Inferior parietal cortex (tissue), 1 donor: Measurements from ENCODE around the gene EPHA4.
"Not testable (repeated sequence)": the region's sequence is repeated elsewhere in the genome, so short reads cannot be mapped to it uniquely, and the experiment has no call there.

ENCODE experiments used
- DNase-seq: peaks from one replicate; pipeline ENCODE4 v3.0.0-alpha.2; 2016; ENCODE audit errors: extremely low spot score

EPHA4 gene

DNA sequence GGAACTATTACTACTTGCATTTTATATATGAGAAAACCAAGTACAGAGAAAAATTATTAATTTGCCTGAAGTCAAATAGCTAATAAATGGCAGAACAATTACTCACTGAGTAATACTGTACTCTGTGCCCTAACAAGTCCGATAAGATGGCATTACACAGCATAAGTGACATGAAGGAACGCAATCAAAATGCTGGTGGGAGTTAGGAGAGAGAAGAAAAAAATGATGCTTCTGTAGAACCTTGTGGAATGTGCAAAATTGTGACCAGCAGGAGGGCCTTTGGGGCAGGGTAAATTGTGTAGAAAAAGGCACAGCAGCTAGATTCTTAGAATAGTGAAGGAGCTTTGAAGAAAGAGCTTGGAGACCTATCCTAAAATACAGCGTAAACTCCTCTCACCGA, 32.9 kb downstream of the EPHA4 start:
- no peak for DNase-seq

DNA sequence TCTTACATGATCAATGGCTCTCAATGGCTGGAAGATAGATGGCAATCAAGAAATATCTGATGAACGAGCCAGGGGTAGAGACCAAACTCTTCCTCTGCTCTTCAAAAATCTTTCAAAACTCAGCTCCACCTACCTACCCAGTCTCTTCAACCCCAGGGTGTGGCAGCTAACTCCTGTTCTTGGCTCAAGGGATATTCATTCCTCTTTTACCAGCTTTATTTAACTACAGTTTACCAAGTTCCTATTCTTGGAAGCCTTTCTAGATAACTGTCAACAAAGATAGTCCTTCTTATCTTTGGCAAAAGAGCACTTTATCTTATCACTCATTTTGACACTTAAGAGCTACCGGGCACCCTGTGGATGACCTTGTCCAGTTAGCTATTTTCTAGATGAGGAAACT, 36.3 kb downstream of the EPHA4 start:
- DNase-seq: no peak

DNA sequence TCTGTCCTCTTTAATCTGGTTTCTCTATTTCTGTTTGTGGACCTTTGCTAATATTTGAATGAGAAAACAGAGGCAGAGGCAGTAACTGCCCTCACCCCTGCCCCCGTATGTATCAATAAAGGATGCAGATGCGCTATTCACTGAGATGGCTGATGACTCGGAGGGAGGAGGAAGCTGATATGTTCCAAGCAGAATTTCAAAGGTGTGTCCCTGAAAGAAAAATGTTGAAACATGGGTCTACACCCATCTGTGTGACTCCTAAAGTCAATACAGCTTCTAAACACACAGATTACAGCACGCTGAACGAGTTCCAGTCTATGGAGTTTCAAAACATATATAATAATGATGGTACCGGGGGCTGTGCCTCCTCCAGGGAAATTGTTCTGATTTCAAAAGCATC, 38.8 kb downstream of the EPHA4 start:
- no peak for DNase-seq

DNA sequence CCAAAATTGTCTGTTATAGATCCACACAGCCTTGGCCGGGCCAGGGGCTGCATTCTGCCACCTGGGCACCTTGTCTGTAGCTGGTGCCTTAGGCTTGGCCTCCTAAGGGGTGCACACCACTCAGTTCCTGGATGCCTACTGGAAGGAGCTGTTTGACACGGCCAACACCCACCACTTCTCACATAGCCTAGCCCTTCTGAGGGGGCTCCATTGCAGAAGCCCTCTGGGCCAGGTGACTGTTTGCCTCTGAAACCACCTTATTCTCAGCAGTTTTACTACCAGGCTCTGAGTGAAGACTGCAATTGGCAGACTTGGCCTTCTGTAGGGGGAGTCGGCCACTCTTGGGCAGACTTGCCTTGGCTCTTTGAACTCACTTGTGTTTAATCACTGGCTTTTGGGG, 39.5 kb downstream of the EPHA4 start:
- DNase-seq: no peak

DNA sequence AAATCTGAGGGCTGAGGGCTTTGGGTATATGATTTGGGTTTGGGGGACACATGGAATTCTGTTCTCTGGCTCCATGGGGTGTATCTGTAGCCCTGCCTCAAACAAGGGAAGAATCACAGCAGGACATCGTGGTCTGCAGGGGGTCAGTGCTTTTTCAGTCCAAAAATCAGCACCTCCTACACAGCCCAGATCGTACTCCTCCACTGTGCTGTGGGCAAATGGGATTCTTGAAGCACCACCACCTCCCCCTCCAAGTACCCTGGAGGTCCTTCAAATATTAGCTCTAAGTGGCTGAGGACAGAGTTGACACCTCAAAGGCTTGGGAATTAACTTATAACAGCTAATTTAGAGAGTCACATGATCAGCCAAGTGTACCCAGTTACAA, 41.5 kb downstream of the EPHA4 start:
- DNase-seq: no peak

DNA sequence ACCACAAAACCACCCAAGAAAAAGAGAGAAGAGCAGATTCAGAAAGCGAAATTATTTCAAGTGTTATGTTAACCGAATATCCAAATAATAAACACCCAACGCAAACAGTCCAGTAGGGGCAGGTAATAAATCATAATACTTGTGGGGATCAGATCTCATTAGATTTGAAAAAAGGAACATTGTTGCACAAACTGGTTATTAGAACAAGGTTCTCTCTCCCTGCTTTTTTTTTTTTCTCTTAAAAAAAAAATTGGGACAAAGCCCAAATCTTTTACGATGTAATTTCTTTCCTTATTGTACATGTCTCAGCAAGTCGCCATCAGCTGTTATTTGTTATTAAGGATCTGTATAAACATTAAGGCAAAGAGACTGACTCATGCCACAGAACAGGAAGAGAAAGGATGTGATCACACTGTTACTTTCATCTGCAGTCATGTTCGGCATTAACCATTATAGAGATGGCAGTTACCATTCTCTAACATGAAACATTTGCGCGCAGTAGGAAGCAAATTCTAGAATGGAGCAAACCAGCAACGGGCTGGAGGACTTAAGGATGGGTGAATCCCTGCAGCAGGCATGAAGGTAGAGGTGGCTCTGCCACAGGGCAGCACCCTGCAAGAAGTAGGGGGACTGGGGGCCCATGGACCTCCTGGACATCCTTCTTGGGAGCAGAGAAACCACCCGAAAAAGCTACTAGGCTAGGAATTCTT, 42.0 kb downstream of the EPHA4 start:
- DNase-seq: no peak

DNA sequence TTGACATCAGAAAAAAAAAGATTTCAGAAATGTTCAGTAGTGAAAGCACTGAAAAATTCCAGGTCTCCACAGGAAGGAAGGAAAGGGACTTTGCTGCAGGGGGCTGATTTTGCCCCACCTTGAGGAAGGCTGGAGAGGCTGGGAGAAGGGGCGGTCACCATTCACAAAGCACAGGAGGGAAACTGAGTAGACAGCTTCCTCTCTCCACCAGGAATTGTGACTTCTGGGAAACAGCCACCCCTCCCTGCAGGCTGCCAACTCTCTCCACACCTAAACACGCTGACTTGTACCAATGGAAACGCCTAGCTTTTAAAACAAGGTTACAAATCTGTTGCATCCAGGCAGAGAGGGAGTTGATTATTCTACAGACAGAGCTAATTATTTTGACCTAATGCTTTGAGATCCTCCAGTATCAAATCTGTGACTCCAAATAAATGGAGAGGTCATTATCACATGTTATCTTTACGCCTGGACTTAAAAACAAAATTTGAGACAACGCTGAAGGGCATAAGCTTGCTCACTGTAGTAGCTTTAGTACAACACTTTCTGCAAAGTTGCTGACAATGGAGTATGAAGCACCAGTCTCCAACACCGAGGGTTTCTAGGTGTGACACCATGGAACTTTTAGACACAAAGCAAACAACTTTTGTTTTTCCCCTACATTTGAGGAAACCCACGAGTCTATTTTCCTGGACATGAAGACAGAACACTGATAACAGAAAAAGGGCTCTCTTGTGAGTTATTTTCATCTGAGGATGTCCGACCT, 42.7 kb downstream of the EPHA4 start:
- DNase-seq: no peak

DNA sequence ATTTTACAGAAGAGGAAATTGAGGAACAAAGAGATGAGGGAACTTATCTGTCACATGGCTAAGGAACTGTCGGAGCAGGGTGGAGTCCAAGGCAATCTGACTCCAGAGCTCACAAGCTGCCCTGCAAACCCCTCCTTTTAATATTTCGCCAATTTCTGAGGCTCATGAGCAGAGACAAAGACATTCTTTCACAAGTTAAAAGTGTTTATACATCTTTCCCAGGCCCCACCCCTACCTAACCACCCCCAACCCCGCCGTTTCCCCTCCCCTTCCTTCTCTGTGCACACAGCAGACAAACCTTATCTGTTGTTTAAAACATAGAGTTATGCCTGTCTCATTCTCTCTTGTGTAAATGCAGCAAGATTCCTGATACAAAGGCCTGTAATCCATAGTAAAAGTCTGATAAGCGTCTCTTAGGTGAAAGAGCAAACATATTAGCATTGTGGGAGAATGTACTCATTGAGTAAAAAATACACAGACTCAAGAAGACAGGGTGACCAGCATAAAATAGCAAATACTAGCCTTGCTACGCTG, 44.3 kb downstream of the EPHA4 start:
- DNase-seq: no peak

DNA sequence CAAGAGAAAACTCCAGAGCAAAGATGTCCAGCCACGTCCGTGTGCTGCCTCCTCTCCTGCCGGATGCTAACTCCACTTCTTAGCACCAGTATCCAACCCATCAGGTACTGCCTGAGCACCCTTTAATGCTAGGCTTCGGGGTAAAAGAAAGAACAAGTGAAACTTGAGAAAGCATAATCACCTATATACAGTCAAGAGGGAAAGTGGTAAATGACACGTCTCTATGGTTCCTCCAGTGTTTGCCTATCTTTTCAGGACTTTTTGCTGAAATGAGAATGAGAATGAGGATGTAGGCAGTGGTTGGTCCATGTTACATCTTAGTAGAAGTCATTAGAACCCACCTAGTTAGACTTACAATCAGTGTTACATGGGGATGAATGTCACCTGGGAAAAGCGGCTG, 47.9 kb downstream of the EPHA4 start:
- no peak for DNase-seq

DNA sequence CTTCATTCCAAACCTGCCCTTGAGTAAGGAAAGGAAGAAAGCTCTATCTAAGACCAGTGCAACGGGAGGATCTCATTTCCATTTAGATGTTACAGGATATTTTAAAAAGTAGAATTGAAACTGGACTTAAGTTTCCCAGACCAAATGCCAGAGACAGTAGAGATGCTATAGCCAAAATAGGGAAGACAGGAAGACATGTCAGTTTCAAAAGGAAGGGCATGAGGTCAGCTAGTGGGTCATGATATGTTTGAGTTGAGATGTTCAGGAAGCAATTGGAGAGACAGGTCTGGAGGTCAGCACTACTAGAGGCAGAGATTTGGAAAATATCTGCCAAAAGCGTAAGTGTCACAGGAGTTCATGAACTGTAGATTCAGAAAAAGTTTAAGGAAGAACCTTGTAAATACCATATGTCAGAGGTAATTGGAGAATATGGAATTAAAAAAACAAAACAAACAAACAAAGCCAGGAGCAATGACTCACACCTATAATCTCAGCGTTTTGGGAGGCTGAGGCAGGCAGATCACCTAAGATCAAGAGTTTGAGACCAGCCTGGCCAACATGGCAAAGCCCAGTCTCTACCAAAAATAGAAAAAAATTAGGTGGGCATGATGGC, 50.8 kb downstream of the EPHA4 start:
- no peak for DNase-seq

DNA sequence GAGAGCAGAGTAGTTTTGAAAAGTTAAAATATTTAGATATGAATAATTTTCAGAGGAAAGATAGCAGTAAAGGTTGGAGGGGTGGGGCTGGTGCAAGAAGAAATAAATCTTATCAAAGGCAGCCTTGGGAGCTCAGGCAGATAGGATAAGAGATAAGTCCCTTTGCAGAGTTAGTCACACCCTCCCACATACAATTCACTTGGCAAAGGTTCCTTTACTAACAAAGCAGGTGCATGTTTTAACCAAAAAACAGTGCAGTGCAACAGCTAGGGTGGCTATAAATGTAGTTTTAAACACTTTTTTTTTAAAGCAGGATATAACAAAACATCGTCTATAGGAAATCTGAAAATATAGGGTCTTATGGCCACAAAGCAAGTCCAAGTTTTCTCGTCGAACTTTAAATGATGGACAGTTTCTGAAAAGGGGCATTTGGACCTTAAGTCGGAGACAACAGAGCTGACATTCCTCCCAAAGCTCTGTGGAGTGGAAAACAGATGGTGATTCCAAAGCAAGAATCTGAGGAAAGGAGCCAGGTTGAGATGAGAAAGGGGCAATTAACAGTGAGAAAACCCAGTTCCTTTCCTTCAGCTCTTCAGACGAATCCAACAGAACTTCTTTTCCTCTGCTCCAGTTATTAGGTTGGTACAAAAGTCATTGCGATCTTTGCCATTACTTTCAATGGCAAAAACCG, 53.0 kb downstream of the EPHA4 start:
- DNase-seq: no peak

DNA sequence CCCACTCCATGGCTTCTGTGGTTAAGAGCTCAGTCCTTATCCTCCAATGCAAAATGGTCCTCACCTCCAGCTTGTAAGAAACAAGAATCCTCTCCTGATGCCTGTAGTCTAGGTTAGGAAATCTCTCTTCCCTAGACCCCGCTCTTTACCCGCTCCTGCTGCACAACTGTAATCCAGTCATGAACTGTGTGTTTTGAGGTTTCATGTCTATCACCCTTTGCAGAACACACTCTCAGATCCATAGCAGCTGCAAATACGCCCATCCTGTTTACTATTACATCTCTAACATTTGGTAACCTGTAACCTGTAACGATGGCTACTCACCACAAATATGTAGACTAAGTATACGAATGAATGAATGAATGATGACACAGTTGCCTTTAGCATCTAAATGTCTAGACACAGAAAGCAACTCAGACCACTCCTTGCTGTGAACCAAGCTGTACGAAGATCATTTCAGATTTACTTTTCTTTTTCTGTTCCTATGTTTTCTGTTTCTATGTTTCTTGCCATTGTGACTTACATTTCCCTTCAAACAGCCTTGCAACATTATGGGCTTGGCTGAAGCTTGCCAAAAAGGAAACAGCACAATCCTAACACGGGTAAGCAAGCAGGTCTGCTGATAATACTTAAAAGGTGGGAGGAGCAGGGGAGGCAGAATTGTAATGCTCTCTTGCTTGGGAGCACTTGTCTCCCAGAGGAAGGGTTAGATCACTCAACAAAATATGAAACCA, 53.7 kb downstream of the EPHA4 start:
- no peak for DNase-seq

DNA sequence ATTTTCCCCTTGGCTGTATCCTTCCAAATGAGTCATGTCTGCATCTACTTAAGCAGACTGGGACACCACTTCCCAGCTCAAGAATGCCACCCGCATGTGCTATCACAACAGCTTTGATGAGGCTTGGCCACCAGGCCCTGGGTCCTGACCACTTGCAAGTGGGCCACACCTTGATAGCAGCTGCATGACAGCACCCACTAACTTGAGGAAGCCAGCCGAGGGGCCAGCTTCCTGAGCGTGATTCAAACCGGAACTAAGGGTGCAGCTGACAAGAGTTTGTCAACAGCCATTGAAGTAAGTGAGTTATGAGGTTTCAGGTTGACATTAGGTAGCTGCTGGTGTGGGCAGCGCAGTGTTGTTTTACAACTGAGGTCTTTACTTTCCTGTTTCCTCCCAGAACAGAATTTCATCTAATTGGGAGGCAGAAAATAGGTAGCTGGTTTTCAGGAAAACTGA, 54.4 kb downstream of the EPHA4 start:
- DNase-seq: no peak

DNA sequence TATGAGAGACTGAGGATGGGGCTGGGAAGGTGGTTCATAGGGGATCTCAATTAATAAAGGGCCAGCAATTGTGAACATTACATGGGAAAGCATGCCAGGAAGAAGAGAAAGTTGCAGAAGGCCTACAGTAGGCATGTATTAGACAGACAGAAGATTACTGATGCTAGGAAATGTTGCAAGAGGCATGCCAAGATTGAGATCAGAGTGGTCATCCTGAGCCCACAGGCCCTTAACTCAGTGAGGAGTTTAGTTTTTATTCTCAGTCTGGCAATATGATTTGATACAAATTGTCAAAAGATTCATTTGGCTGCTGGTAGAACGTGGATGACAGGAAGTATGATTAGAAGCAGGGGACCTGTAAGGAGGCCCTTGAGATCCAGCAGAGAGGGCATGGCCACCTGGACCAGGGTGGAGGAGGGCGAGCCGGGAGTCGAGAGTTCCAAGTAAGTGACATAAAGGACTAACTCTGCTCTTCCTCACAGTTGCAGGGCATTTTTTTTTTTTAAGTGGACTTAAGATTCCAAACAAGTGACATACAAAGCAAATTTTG, 54.9 kb downstream of the EPHA4 start:
- no peak for DNase-seq

DNA sequence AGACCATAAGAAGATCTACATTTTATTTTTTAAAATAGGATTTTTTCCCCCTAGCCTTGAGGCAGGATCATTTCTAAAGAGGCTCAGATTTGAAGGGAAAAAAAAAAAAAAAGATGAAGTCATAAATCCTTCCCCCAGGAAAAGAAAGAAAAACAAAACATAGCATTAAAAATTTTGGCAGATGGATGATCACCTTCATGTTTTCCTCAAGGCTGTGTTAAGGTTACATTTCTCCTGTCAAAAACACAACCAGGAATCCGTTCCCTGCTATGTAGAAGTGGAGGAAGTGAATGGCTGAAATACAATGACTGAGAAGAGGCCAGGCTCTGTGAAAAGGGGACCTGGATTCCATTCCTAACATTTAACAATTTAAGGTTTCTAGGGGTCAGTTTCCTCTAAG, 56.2 kb downstream of the EPHA4 start:
- DNase-seq: no peak

DNA sequence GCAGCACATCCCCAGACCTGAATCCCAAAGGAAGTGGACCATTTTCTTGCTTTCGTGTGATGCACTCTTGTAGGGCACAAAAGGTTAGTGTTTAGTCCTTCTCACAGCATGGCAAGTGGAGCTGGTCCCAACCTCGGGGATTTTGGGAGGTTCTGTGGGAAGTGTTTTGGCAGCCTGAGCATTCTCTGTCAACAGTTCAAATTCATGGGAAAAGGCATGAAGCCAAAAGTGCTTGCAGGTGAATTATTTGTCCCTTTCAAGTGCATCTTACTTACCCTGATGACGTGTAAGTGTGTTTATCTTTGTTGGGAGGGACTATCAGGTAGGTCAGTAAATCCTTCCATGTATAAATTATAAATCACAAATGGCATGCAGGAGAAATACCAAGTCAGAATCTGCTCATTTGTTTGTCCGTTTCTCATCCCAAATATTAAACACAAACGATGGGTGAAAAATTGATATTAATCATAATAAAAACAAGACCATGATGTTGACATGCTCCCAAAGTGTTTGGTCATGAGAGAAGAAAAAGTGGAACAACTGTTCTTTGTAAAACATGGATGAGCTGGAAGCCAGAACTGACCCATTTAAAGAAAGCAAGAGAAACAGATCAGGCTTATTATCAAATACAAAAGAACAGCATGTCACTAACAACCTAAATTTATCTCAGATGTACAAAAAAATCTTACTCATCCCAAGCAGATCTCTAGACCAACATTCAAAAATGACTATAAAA, 57.6 kb downstream of the EPHA4 start:
- DNase-seq: no peak

DNA sequence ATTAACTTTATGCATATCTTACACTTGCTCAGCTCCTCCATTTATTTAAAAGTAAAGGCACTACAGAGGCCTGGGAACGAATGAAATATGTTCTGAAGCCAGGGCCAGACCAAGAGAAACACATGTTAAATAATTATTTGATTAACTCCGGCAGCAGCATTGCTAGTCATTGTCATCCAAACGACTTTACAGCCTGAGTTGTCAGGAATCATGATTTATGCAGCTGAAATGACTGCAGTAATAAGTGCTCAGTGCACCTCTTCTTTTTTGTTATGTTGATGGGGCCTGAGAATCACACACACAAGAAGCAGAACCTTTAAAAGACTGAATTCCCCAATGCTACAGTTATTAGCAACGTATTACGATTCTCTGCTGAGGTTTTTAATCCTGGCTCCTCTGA, 58.9 kb downstream of the EPHA4 start:
- DNase-seq: no peak

DNA sequence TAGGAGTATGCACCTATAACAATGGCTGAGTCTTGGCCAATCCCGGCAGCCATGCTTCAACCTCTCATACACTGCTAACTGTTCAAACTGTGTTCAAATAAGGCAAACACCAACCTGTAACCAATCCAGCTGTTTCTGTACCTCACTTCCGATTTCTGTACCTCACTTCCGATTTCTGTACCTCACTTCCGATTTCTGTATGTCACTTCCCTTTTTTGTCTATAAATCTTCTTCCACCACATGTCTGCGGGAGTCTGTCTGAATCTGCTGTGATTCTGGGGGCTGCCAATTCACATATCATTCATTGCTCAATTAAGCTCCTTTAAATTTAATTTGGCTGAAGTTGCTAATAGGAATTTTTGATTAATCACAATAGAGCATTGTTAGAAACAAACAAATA, 60.8 kb downstream of the EPHA4 start:
- DNase-seq: not testable (repeated sequence)

DNA sequence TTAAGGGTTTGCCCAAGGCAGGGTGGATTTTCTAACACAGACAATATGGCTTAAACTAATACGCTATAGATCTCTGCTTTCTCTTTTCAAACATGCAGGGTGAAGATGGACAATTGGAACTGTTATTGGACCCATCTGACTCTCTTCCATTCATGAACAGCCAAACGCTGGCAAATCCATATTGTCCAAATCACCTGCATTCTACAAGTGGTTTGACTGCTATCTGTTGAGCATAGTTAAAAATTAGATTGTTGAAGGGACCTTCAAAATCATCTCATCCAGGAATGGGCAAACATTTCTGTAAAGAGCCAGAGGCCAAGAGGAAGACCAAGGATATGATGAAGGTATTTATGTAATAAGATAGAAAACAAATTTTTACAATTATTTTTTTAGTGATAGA, 65.6 kb downstream of the EPHA4 start:
- no peak for DNase-seq

DNA sequence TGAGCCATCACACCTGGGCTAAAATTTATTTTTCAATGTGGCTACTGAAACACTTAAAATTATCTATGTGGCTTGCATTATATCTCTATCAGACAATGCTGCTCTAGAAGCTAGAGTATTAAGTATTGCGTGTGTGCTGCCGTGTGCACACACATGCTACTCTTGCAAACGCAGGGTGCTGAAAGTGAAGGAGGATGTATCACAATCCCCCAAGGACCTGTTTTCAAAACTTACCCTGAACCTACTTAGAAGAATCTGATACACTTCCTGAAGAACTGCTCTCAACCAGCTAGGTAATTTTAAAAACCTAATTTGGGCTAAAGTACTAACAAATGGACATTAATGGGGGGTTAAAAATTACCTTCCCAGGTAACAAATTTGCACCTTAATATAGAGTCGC, 66.5 kb downstream of the EPHA4 start:
- DNase-seq: no peak

DNA sequence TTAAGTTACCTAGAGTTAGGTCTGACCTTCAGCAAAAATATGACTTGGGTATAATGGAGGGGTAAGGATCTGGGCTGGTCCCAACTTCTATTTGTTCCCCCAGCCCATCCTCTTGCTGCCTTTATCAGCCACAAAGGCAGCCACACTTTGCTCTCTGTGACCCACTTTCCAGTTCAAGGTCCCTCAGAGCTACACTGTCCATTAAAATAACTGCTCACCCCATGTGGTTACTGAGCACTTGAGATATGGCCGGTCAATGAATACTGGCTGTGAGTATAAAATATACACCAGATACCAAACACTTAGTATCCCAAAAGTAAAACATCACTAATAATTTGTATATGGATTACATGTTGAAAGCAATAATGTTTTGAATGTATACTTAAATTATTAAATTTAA, 67.2 kb downstream of the EPHA4 start:
- DNase-seq: no peak
